ENCODE results near the gene OCEL1.

The OCEL1 gene

GRCh38 chr19:17240826-17241399 is 14.9 kb downstream of the OCEL1 start:
- no peak for DNase-seq (ENCODE audit: low read depth)

GRCh38 chr19:17242431-17243208 is 16.6 kb downstream of the OCEL1 start:
- no peak for DNase-seq (ENCODE audit: low read depth)

GRCh38 chr19:17243211-17243829 is 17.3 kb downstream of the OCEL1 start:
- no peak for DNase-seq (ENCODE audit: low read depth)

- DNase-seq (ENCODE audit: low read depth), result no peak
These were observed 18.0 kb downstream of the OCEL1 start for GRCh38 chr19:17243830-17244617.

- no peak for DNase-seq (ENCODE audit: low read depth)
These were observed 18.9 kb downstream of the OCEL1 start for GRCh38 chr19:17244618-17245534.

GRCh38 chr19:17245535-17245984 is 19.5 kb downstream of the OCEL1 start, which contains the start of gene NR2F6:
Gene NR2F6, minus strand, starts transcription at chr19:17245919. Its CDS starts 699 bp downstream, at chr19:17245220.
- no peak for DNase-seq (ENCODE audit: low read depth)

GRCh38 chr19:17246681-17247425 is 20.8 kb downstream of the OCEL1 start:
- DNase-seq (ENCODE audit: low read depth), result no peak

- no peak for DNase-seq (ENCODE audit: low read depth)
These were observed 22.2 kb downstream of the OCEL1 start for GRCh38 chr19:17248011-17248776.

- DNase-seq (ENCODE audit: low read depth), result no peak
These were observed 24.0 kb downstream of the OCEL1 start for GRCh38 chr19:17249887-17250548.

- DNase-seq (ENCODE audit: low read depth), result no peak
These were observed 28.6 kb downstream of the OCEL1 start for GRCh38 chr19:17254636-17255035.

- no peak for DNase-seq (ENCODE audit: low read depth)
These were observed 29.2 kb downstream of the OCEL1 start for GRCh38 chr19:17255150-17255621.

- no peak for DNase-seq (ENCODE audit: low read depth)
These were observed 30.1 kb downstream of the OCEL1 start for GRCh38 chr19:17256130-17256529.

- no peak for DNase-seq (ENCODE audit: low read depth)
These were observed 33.2 kb downstream of the OCEL1 start for GRCh38 chr19:17259118-17259780.

GRCh38 chr19:17259934-17260333 is 33.9 kb downstream of the OCEL1 start:
- no peak for DNase-seq (ENCODE audit: low read depth)

- peak; percentile 68 for DNase-seq (ENCODE audit: low read depth)
These were observed 34.9 kb downstream of the OCEL1 start for GRCh38 chr19:17260842-17261325.

- no peak for DNase-seq (ENCODE audit: low read depth)
These were observed 36.5 kb downstream of the OCEL1 start for GRCh38 chr19:17262557-17262956.

GRCh38 chr19:17263712-17264640 is 38.0 kb downstream of the OCEL1 start:
- no peak for DNase-seq (ENCODE audit: low read depth)
